Activated B cell treated with CpG ODN at 0.5 μM for 24 hours (primary cell): ENCODE measurements around the gene DYNC1LI1. TPM values are rescaled to one million over a fixed set of nuclear protein-coding genes. Genes with fewer than 3 reads are reported as not detected.

Experiments
- ATAC-seq: fragments of 200-7000 bp; cut with Tn5 transposase; one replicate; pipeline ENCODE4 v1.10.0; 2021; ENCODE audit warnings: low read depth, mild to moderate bottlenecking, moderate library complexity
- CTCF ChIA-PET: fragments of 350-600 bp; sonication (Branson Sonifier 250); formaldehyde crosslinking; loops from one replicate; lab custom pipeline; 2021; ENCODE audit warnings: antibody characterized with exemption; lab: Charles Lee
- POLR2A ChIA-PET: fragments of 350-600 bp; sonication (Branson Sonifier 250); formaldehyde crosslinking; loops from one replicate; lab custom pipeline; 2021; ENCODE audit warnings: antibody characterized with exemption; lab: Charles Lee
- DNase-seq: peaks from one replicate; pipeline ENCODE4 v3.0.0; 2022
- H3K27ac Mint-ChIP-seq: one replicate; pipeline ENCODE4 v1.8.0; 2020; ENCODE audit warnings: mixed read lengths
- H3K27me3 Mint-ChIP-seq: one replicate; pipeline ENCODE4 v1.8.0; 2021; ENCODE audit warnings: mixed read lengths
- H3K36me3 Mint-ChIP-seq: one replicate; pipeline ENCODE4 v1.8.0; 2021; ENCODE audit warnings: low read depth, mixed read lengths
- H3K4me1 Mint-ChIP-seq: one replicate; pipeline ENCODE4 v1.8.0; 2021; ENCODE audit warnings: mixed read lengths
- H3K4me3 Mint-ChIP-seq: one replicate; pipeline ENCODE4 v1.8.0; 2020; ENCODE audit warnings: mild to moderate bottlenecking, mixed read lengths
- H3K9me3 Mint-ChIP-seq: one replicate; pipeline ENCODE4 v1.8.0; 2020; ENCODE audit warnings: mixed read lengths
- CTCF ChIP-seq: fragments of 200-600 bp; IDR thresholded peaks from one replicate; pipeline ENCODE4 v1.8.0; 2022; ENCODE audit warnings: antibody characterized with exemption, mild to moderate bottlenecking
- intact Hi-C: fragments of 100-400 bp; cut with micrococcal nuclease; formaldehyde crosslinking; loops from one replicate; pipeline ENCODE4 v1.15.1; 2024
- total RNA-seq: library from RNA; stranded (reverse); gene quantifications from 2 replicates; pipeline ENCODE4 v1.2.3, GENCODE V29; 2022

DYNC1LI1 gene
- total RNA-seq, 1 donor from 2014 or later, result 38.8 TPM

- ChIA-PET POLR2A (no interaction called here), CTCF (no interaction called here)
- no peak for TF ChIP-seq CTCF
- Mint-ChIP-seq H3K9me3 (no peaks in the 10 kb centered on the region), H3K27ac (no peak overlapping the region), H3K4me3 (no peak overlapping the region), H3K27me3 (peaks cover 8% of the 10 kb centered on the region), H3K4me1 (no peaks in the 10 kb centered on the region), H3K36me3 (no peaks in the 10 kb centered on the region)
- no peak for ATAC-seq
- DNase-seq, result no peak
- intact Hi-C loops, result no loop called here
Measured at GRCh38 chr3:32602206-32602605, 31.5 kb upstream of the DYNC1LI1 start.

- intact Hi-C loops, result no loop called here
- Mint-ChIP-seq H3K9me3 (no peaks in the 10 kb centered on the region), H3K27me3 (peaks cover 11% of the 10 kb centered on the region), H3K36me3 (no peaks in the 10 kb centered on the region), H3K4me3 (no peak overlapping the region), H3K4me1 (no peaks in the 10 kb centered on the region), H3K27ac (no peak overlapping the region)
- POLR2A ChIA-PET, result no interaction called here
- TF ChIP-seq CTCF, result no peak
- DNase-seq (no peak), ATAC-seq (no peak)
- CTCF ChIA-PET, result no interaction called here
Measured at GRCh38 chr3:32601722-32602121, 31.1 kb upstream of the DYNC1LI1 start.

DNA sequence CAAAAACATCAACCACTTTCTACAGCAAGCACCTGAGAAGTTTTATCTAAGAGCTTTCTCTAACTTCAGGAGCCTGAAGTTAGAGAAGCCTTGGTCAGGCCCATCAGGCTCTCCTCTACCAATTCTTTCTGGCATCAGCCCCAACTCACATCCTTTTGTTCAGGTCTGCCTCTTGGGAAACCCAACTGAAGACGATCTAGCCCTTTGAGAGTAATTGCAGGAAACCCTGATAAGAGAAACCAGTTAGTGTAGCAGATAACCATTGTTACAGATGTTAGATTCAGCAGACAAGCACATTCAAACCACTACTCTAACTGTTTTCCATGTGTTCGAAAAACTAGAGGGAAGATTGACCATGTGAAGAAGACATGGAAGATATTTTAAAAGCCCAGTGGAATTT, 27.0 kb upstream of the DYNC1LI1 start:
- TF ChIP-seq CTCF, result no peak
- Mint-ChIP-seq H3K36me3 (no peaks in the 10 kb centered on the region), H3K27ac (no peak overlapping the region), H3K9me3 (no peaks in the 10 kb centered on the region), H3K27me3 (peaks cover 9% of the 10 kb centered on the region), H3K4me3 (no peak overlapping the region), H3K4me1 (no peaks in the 10 kb centered on the region)
- ChIA-PET CTCF (no interaction called here), POLR2A (interaction anchor here (0.7 kb wide), 1 partner anchor 28 kb away, joined by 3 read pairs; no protein-coding TSS in a partner anchor)
- intact Hi-C loops, result no loop called here
- no peak for ATAC-seq
- no peak for DNase-seq

DNA sequence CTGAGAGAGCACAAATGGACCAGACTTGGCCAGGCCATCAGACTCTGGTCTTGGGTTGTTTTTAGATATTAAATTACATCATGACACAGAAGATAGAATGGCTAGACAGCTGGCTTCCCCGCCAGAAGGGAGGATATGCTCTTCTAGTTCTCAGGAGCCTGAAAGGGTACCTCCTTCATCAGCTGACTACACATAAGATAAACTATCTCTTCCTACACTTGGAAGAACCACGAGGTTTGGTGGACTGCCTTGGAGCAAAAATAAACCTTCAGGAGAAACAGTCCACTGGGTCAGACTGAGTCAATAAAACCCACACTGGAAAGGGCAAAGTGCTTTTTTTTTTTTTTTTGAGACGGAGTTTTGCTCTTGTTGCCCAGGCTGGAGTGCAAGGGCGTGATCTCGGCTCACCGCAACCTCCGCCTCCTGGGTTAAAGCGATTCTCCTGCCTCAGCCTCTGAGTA, 26.3 kb upstream of the DYNC1LI1 start:
- DNase-seq, result no peak
- Mint-ChIP-seq H3K36me3 (no peaks in the 10 kb centered on the region), H3K4me3 (no peak overlapping the region), H3K27ac (no peak overlapping the region), H3K4me1 (no peaks in the 10 kb centered on the region), H3K27me3 (peaks cover 8% of the 10 kb centered on the region), H3K9me3 (no peaks in the 10 kb centered on the region)
- TF ChIP-seq CTCF, result no peak
- intact Hi-C loops, result no loop called here
- ChIA-PET POLR2A (interaction anchor here (0.7 kb wide), 1 partner anchor 27 kb away, joined by 3 read pairs; no protein-coding TSS in a partner anchor), CTCF (no interaction called here)
- no peak for ATAC-seq

- CTCF ChIA-PET, result no interaction called here
- no peak overlapping the region for H3K4me3 Mint-ChIP-seq
- peaks cover 8% of the 10 kb centered on the region for H3K27me3 Mint-ChIP-seq
Measured at GRCh38 chr3:32596282-32596908, 25.7 kb upstream of the DYNC1LI1 start.

More at GRCh38 chr3:32596282-32596908, 25.7 kb upstream of the DYNC1LI1 start:
- Mint-ChIP-seq H3K27ac (no peak overlapping the region), H3K36me3 (no peaks in the 10 kb centered on the region), H3K4me1 (no peaks in the 10 kb centered on the region), H3K9me3 (no peaks in the 10 kb centered on the region)
- DNase-seq, result no peak
- ATAC-seq, result no peak
- intact Hi-C loops, result no loop called here
- POLR2A ChIA-PET, result no interaction called here
- no peak for TF ChIP-seq CTCF
